Vagina (tissue), 2 donors: ENCODE data around the gene LONP2. TPM values are rescaled to one million over a fixed set of nuclear protein-coding genes. Genes with fewer than 3 reads are reported as not detected.
"Not testable (repeated sequence)": the region's sequence is repeated elsewhere in the genome, so short reads cannot be mapped to it uniquely, and the experiment has no call there.

Experiments used
- DNase-seq, 2 donors: peaks; one replicate each; pipeline ENCODE4 v3.0.0-alpha.2; 2017; ENCODE audit errors: extremely low spot score in 2 of 2
- H3K27ac ChIP-seq: fragments of 200-600 bp; sonication (generic); one replicate; pipeline ENCODE4 v1.5.1; 2019
- H3K27me3 ChIP-seq: fragments of 200-600 bp; sonication (generic); one replicate; pipeline ENCODE4 v1.5.1; 2019
- H3K36me3 ChIP-seq, 2 donors: fragments of 200-600 bp; sonication (generic); one replicate each; pipeline ENCODE4 v1.5.1; 2017 to 2019
- H3K4me1 ChIP-seq: fragments of 200-600 bp; sonication (generic); one replicate; pipeline ENCODE4 v1.5.1; 2019
- H3K4me3 ChIP-seq, 2 donors: fragments of 200-600 bp; sonication (generic); 1 replicate in 1 of 2; 2 replicates in 1 of 2; pipeline ENCODE4 v1.5.1; 2016 to 2019
- H3K9me3 ChIP-seq: fragments of 200-600 bp; sonication (generic); one replicate; pipeline ENCODE4 v1.5.1; 2019
- CTCF ChIP-seq, 3 experiments: fragments of 450-650 bp in 2 of 3; fragments of 200-600 bp in 1 of 3; sonication (generic) in 1 of 3; IDR thresholded peaks; one replicate each; pipeline ENCODE4 v1.5.1; 2017 to 2019; ENCODE audit warnings: antibody characterized with exemption in 3 of 3, mild to moderate bottlenecking in 2 of 3, moderate library complexity in 2 of 3
- POLR2A ChIP-seq, 2 donors: fragments of 450-650 bp; IDR thresholded peaks; one replicate each; pipeline ENCODE4 v1.6.1; 2017; ENCODE audit warnings: antibody characterized with exemption in 2 of 2, mild to moderate bottlenecking in 2 of 2, moderate library complexity in 2 of 2
- POLR2AphosphoS5 ChIP-seq, 2 donors: sonication (generic); formaldehyde crosslinking; IDR thresholded peaks; one replicate each; pipeline ENCODE4 v1.9.0; 2017; ENCODE audit warnings: antibody characterized with exemption in 2 of 2, mild to moderate bottlenecking in 2 of 2, low read depth in 1 of 2; ENCODE audit not compliant: insufficient read depth in 1 of 2
- intact Hi-C: fragments of 100-400 bp; cut with DNase I; formaldehyde crosslinking; loops from one replicate; pipeline ENCODE4 v1.15.1; 2023
- total RNA-seq: library from RNA; depleted of rRNA; stranded (reverse); fragments of >200 nt; gene quantifications from one replicate; pipeline ENCODE4 v1.2.3, GENCODE V29; 2016

Gene LONP2
- total RNA-seq, 1 donor from 2014 or later: 40.3 TPM

- Histone ChIP-seq H3K4me1 (no peaks in the 10 kb centered on the region), H3K27ac (no peak overlapping the region), H3K9me3 (no peaks in the 10 kb centered on the region), H3K4me3 (no peak overlapping the region), H3K36me3 (peaks cover 0 to 29% of the 10 kb centered on the region in 2 donors), H3K27me3 (no peaks in the 10 kb centered on the region)
- no peak for DNase-seq
- TF ChIP-seq CTCF (IDR thresholded peaks at IDR 0.05) (no peak), POLR2AphosphoS5 (IDR thresholded peaks at IDR 0.05; ENCODE audit: insufficient read depth in 1 of 2, low read depth in 1 of 2) (no peak), POLR2A (IDR thresholded peaks at IDR 0.05) (no peak)
- intact Hi-C loops: loop anchor here (10.0 kb wide), 2 partner anchors 192 to 272 kb away; no protein-coding TSS in a partner anchor
Measured at GRCh38 chr16:48352648-48353390, 108.7 kb downstream of the LONP2 start.

GRCh38 chr16:48353565-48354163 is 109.6 kb downstream of the LONP2 start:
- TF ChIP-seq POLR2A (IDR thresholded peaks at IDR 0.05) (no peak), CTCF (IDR thresholded peaks at IDR 0.05) (peak; percentile 77 to 92 (median 79)), POLR2AphosphoS5 (IDR thresholded peaks at IDR 0.05; ENCODE audit: insufficient read depth in 1 of 2, low read depth in 1 of 2) (no peak)
- Histone ChIP-seq H3K9me3 (no peaks in the 10 kb centered on the region), H3K27me3 (no peaks in the 10 kb centered on the region), H3K4me1 (no peaks in the 10 kb centered on the region), H3K27ac (no peak overlapping the region), H3K36me3 (peaks cover 0 to 29% of the 10 kb centered on the region in 2 donors), H3K4me3 (no peak overlapping the region)
- no peak for DNase-seq
- intact Hi-C loops: loop anchor here (10.0 kb wide), 2 partner anchors 191 to 271 kb away; no protein-coding TSS in a partner anchor

- H3K4me1 ChIP-seq, H3K27me3 ChIP-seq, H3K9me3 ChIP-seq, H3K27ac ChIP-seq, H3K4me3 ChIP-seq, DNase-seq: not testable (repeated sequence)
- intact Hi-C loops: loop anchor here (10.0 kb wide), 2 partner anchors 190 to 270 kb away; no protein-coding TSS in a partner anchor
- H3K36me3 ChIP-seq: peaks cover 0 to 28% of the 10 kb centered on the region in 2 donors
Measured at GRCh38 chr16:48354385-48354784, 110.3 kb downstream of the LONP2 start.

GRCh38 chr16:48354877-48355855 is 111.1 kb downstream of the LONP2 start:
- no peak for DNase-seq
- Histone ChIP-seq H3K4me1 (no peaks in the 10 kb centered on the region), H3K27me3 (no peaks in the 10 kb centered on the region), H3K36me3 (peaks cover 0 to 24% of the 10 kb centered on the region in 2 donors), H3K9me3 (no peaks in the 10 kb centered on the region), H3K27ac (no peak overlapping the region), H3K4me3 (no peak overlapping the region)
- intact Hi-C loops: loop anchor here (10.0 kb wide), 2 partner anchors 190 to 270 kb away; no protein-coding TSS in a partner anchor
- TF ChIP-seq CTCF (IDR thresholded peaks at IDR 0.05): no peak
- no peak for TF ChIP-seq POLR2AphosphoS5 (IDR thresholded peaks at IDR 0.05; ENCODE audit: insufficient read depth in 1 of 2, low read depth in 1 of 2)
- no peak for TF ChIP-seq POLR2A (IDR thresholded peaks at IDR 0.05)
